Measurements from ENCODE around the gene FRMPD4. TPM values are rescaled to one million over a fixed set of nuclear protein-coding genes. Genes with fewer than 3 reads are reported as not detected.

The FRMPD4 gene
- total and polyA plus RNA-seq, 10 donors = not detected

DNA sequence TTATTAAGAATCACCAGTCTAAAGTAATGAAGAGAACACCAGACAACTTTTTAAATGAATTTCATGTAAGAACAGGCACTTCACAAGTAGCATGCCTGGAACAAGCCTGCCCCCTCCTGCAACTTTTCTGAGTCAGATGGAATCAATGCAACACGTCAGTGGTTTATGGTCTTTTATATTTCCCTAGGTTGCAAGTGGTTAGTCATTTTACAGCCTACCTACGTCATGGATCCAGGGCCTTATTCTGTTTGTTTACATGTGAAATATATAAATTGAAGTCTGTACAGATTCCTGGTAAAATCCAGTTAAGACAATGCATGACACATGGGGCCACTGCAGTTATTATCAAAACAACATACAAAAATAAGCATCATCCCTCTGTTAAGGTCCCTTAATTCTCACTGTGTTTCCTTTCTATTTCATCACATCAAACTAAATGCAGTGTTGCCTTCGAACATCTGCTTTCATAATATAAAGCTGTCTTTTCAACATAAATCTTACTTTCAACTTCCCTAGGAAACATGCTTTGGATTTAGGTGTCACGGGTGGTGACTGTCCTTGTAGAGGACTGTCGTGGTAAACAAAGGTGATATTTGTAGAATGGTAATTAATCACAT is 309.3 kb downstream of the FRMPD4 start:
- H3K27me3 ChIP-seq (replicated peaks in 1 of 7) = no peaks in the 10 kb centered on the region
- 58 to 67% (median 60%) methylated on average over 5 of the region's 5 CpGs for WGBS, 5 donors
- no peak overlapping the region for H3K4me3 ChIP-seq
- intact Hi-C loops (cut with DNase I; ENCODE audit: low total_unique reads) = no loop called here
- TF ChIP-seq POLR2A (IDR thresholded peaks at IDR 0.05) (no peak), POLR2AphosphoS5 (IDR thresholded peaks at IDR 0.05) (no peak)
- TF ChIP-seq, protein P1, sequence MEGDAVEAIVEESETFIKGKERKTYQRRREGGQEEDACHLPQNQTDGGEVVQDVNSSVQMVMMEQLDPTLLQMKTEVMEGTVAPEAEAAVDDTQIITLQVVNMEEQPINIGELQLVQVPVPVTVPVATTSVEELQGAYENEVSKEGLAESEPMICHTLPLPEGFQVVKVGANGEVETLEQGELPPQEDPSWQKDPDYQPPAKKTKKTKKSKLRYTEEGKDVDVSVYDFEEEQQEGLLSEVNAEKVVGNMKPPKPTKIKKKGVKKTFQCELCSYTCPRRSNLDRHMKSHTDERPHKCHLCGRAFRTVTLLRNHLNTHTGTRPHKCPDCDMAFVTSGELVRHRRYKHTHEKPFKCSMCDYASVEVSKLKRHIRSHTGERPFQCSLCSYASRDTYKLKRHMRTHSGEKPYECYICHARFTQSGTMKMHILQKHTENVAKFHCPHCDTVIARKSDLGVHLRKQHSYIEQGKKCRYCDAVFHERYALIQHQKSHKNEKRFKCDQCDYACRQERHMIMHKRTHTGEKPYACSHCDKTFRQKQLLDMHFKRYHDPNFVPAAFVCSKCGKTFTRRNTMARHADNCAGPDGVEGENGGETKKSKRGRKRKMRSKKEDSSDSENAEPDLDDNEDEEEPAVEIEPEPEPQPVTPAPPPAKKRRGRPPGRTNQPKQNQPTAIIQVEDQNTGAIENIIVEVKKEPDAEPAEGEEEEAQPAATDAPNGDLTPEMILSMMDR (IDR thresholded peaks at IDR 0.05 in 8 of 11, conservative IDR thresholded peaks at IDR 0.05 in 3 of 11) = no peak
- no peak for DNase-seq
- no peaks in the 10 kb centered on the region for H3K36me3 ChIP-seq
- H3K27ac ChIP-seq = no peak overlapping the region
- H3K9me3 ChIP-seq = no peaks in the 10 kb centered on the region
- H3K4me1 ChIP-seq = no peaks in the 10 kb centered on the region

DNA sequence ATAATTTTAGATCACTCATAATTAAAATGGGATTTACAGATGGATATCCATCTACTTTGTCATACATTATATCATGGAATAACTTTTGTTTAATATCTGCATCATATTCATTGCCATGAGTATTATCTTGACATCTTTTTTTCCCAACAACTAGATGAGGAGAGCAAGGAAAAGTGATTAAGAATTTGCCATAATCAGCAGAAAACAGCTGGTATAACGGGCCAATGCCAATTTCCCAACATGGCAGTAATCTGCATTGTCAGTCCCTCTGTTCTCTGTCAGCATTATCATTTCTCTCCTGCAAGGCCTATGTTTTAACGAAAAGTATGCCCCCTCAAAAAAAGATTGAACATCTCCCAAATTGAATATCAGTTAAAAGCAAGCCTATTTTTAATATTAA is 314.0 kb downstream of the FRMPD4 start:
- WGBS, 5 donors = 53 to 84% (median 61%) methylated on average over 2 of the region's 2 CpGs
- Histone ChIP-seq H3K9me3 (no peaks in the 10 kb centered on the region), H3K27me3 (replicated peaks in 1 of 7) (peaks cover 0 to 12% (median 0%) of the 10 kb centered on the region in 7 donors), H3K4me1 (no peaks in the 10 kb centered on the region), H3K36me3 (no peaks in the 10 kb centered on the region), H3K4me3 (no peak overlapping the region), H3K27ac (no peak overlapping the region)
- TF ChIP-seq, protein P1 (IDR thresholded peaks at IDR 0.05 in 8 of 11, conservative IDR thresholded peaks at IDR 0.05 in 3 of 11) = no peak
- TF ChIP-seq POLR2A (IDR thresholded peaks at IDR 0.05) (no peak), POLR2AphosphoS5 (IDR thresholded peaks at IDR 0.05) (no peak)
- intact Hi-C loops (cut with DNase I; ENCODE audit: low total_unique reads) = no loop called here
- DNase-seq = no peak

DNA sequence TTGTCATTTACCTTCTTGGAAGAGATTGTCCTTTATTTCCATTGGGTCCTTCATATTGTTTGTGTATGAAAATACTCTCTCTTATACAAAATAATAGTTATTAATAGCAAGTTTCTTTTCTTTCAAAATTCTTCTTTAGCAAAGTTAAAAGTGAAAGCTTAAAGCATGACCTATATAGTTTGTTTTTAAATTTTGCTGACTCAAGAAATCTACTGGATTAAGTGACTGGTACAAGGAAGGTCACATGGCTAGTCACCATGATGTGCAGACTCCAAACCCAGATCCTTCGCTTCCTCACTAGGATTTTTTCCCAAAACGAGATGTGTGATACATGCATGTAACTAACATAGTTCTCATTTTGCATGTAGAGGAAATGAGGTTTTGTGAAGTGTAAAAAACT is 322.7 kb downstream of the FRMPD4 start:
- TF ChIP-seq, protein P1 (IDR thresholded peaks at IDR 0.05 in 8 of 11, conservative IDR thresholded peaks at IDR 0.05 in 3 of 11) = no peak
- no peak for TF ChIP-seq POLR2A (IDR thresholded peaks at IDR 0.05)
- TF ChIP-seq POLR2AphosphoS5 (IDR thresholded peaks at IDR 0.05) = no peak
- H3K9me3 ChIP-seq = no peaks in the 10 kb centered on the region
- H3K4me1 ChIP-seq = no peaks in the 10 kb centered on the region
- intact Hi-C loops (cut with DNase I; ENCODE audit: low total_unique reads) = no loop called here
- H3K27me3 ChIP-seq (replicated peaks in 1 of 7) = peaks cover 0 to 4% (median 0%) of the 10 kb centered on the region in 7 donors
- no peaks in the 10 kb centered on the region for H3K36me3 ChIP-seq
- no peak for DNase-seq
- WGBS, 5 donors = 67 to 89% (median 75%) methylated on average over 2 of the region's 2 CpGs
- H3K27ac ChIP-seq = no peak overlapping the region
- H3K4me3 ChIP-seq = no peak overlapping the region

DNA sequence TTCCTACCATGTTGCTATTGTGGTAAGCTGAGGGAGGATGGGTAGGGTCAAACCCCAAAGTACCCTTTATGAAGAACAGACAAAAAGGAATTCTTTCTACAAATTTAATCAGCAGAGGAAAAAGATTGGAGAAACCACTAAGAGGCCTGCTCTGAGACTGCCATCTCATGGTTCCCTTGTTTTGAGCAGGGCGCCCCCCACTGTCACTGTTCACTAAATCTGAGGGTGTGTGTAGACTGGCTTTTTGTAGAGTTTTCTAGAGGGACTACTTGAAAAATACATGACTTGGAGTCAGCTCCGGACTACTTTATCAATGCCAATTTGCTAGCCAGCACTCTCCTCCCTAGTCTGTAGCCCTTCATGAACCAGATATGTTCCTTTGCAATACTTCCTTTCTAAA is 324.8 kb downstream of the FRMPD4 start:
- DNase-seq = no peak
- no peaks in the 10 kb centered on the region for H3K9me3 ChIP-seq
- TF ChIP-seq POLR2A (IDR thresholded peaks at IDR 0.05) (no peak), POLR2AphosphoS5 (IDR thresholded peaks at IDR 0.05) (no peak)
- TF ChIP-seq, protein P1 (IDR thresholded peaks at IDR 0.05 in 8 of 11, conservative IDR thresholded peaks at IDR 0.05 in 3 of 11) = no peak
- WGBS, 5 donors = 70 to 94% (median 87%) methylated on average over 2 of the region's 2 CpGs
- H3K36me3 ChIP-seq = no peaks in the 10 kb centered on the region
- H3K27me3 ChIP-seq (replicated peaks in 1 of 7) = peaks cover 0 to 7% (median 0%) of the 10 kb centered on the region in 7 donors
- no peak overlapping the region for H3K27ac ChIP-seq
- no peaks in the 10 kb centered on the region for H3K4me1 ChIP-seq
- intact Hi-C loops (cut with DNase I; ENCODE audit: low total_unique reads) = no loop called here
- H3K4me3 ChIP-seq = no peak overlapping the region
